AG09309 (cell line): ENCODE data around the gene PTPN4.

ENCODE experiments used
- DNase-seq: peaks from one replicate; pipeline ENCODE4 v3.0.0-alpha.2; 2010; ENCODE audit warnings: low read depth
- H3K4me3 ChIP-seq: 2 replicates; pipeline ENCODE4 v1.5.1; 2011; ENCODE audit warnings: mild to moderate bottlenecking, low read depth, low read length, moderate library complexity; ENCODE audit not compliant: control insufficient read depth
- CTCF ChIP-seq: IDR thresholded peaks from 2 replicates; pipeline ENCODE4 v1.5.1; 2011; ENCODE audit warnings: mild to moderate bottlenecking, low read depth, low read length, inconsistent platforms; ENCODE audit not compliant: insufficient read depth, control insufficient read depth; ENCODE audit errors: missing control alignments

PTPN4 gene

GRCh38 chr2:119721904-119722303 lies 37.8 kb upstream of the PTPN4 start:
- H3K4me3 ChIP-seq = no peak overlapping the region
- no peak for TF ChIP-seq CTCF
- no peak for DNase-seq

- H3K4me3 ChIP-seq = no peak overlapping the region
- DNase-seq = no peak
- TF ChIP-seq CTCF = no peak
Observed at GRCh38 chr2:119723186-119723585, 36.5 kb upstream of the PTPN4 start.

- no peak overlapping the region for H3K4me3 ChIP-seq
- DNase-seq = no peak
- TF ChIP-seq CTCF = no peak
Observed at GRCh38 chr2:119723784-119724467, 35.8 kb upstream of the PTPN4 start.

- TF ChIP-seq CTCF = no peak
- DNase-seq = no peak
- no peak overlapping the region for H3K4me3 ChIP-seq
Observed at GRCh38 chr2:119724656-119725485, 34.9 kb upstream of the PTPN4 start.

- DNase-seq = no peak
- no peak overlapping the region for H3K4me3 ChIP-seq
- TF ChIP-seq CTCF = no peak
Observed at GRCh38 chr2:119727493-119727892, 32.2 kb upstream of the PTPN4 start.

- DNase-seq = no peak
- no peak overlapping the region for H3K4me3 ChIP-seq
- TF ChIP-seq CTCF = no peak
Observed at GRCh38 chr2:119728421-119728820, 31.3 kb upstream of the PTPN4 start.
